Measurements from ENCODE around the gene TFAP2A. TPM values are rescaled to one million over a fixed set of nuclear protein-coding genes. Genes with fewer than 3 reads are reported as not detected.

TFAP2A gene
- polyA plus RNA-seq, 1 donor from 2014 or later, result 0.78 TPM

GRCh38 chr6:10416516-10416862, 1.6 kb upstream of the TFAP2A start:
- Histone ChIP-seq H3K9me2 (ENCODE audit: insufficient read depth, low read length) (no peaks in the 10 kb centered on the region), H3K4me2 (ENCODE audit: low read length) (no peak overlapping the region), H3K27ac (ENCODE audit: low read length) (no peak overlapping the region), H3K4me3 (ENCODE audit: low read length) (no peak overlapping the region), H4K20me1 (ENCODE audit: insufficient read depth) (no peaks in the 10 kb centered on the region), H2AFZ (ENCODE audit: low read depth, low read length) (no peak overlapping the region), H3K36me3 (ENCODE audit: insufficient read depth, low read length) (no peaks in the 10 kb centered on the region), H3K27me3 (ENCODE audit: insufficient read depth, low read depth, low read length) (peaks cover 99% of the 10 kb centered on the region), H3K9ac (ENCODE audit: low read length) (no peak overlapping the region), H3K9me3 (ENCODE audit: low read length) (no peaks in the 10 kb centered on the region), H3F3A (ENCODE audit: insufficient read depth, low read length, poor library complexity, severe bottlenecking) (no peaks in the 10 kb centered on the region), H3K79me2 (replicated peaks; ENCODE audit: insufficient read depth, low read length) (no peaks in the 10 kb centered on the region)
- TF ChIP-seq MXI1 (conservative IDR thresholded peaks at IDR 0.05; ENCODE audit: poor library complexity, severe bottlenecking) (no peak), TAF1 (IDR thresholded peaks at IDR 0.05; ENCODE audit: low read depth) (no peak)

DNA sequence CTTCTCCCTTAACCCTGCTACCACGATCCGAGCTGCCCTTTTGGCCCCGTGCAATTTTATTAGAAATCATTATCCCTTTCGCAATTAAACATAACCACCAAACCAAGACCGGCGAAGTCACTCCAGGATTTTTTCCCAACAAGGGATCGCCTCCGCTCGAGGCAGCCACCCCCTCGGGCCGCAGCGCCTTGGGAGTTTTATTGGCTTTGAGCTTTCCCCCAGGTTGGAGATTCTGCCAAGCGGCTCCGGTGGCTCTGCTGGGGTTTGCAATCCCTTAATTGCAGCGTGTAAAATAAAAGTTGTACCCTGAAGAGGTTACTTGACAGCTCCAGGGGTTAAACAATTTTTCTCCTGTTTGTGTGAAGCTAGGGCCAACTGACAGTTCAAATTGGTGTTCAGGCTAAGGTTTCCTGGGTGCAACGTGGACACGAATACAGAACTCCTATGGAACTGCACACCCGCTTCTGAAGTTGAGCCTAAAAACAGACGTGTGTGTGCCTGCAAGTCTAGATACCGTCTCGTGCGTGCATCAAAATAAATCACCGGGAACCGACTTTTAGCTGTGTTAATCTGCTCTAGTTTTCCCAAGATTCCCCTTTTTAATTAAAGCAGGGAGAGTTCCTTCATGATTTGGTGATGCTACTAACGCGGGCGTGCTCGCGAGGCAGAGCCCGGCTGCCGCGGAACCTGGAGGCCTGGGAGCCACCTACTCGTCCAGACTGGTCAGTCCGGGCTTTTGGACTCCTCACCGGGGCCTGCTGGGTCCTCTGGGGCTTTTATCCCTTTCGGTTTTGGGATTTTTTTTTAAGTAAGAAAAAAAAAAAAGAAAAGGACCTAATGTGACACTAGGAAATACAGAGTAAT, 975 bp upstream of the TFAP2A start:
- TF ChIP-seq MXI1 (conservative IDR thresholded peaks at IDR 0.05; ENCODE audit: poor library complexity, severe bottlenecking) (no peak), CTCF (IDR thresholded peaks at IDR 0.05; ENCODE audit: poor library complexity, severe bottlenecking) (no peak), EZH2 (IDR thresholded peaks at IDR 0.05; ENCODE audit: borderline replicate concordance, insufficient read depth, low read length, poor library complexity, severe bottlenecking) (peak; percentile 42)
- Histone ChIP-seq H3K27ac (ENCODE audit: low read length) (no peak overlapping the region), H3K27me3 (ENCODE audit: insufficient read depth, low read depth, low read length) (peaks cover 99% of the 10 kb centered on the region), H3K4me3 (ENCODE audit: low read length) (no peak overlapping the region), H3K9me3 (ENCODE audit: low read length) (no peaks in the 10 kb centered on the region), H3K4me2 (ENCODE audit: low read length) (no peak overlapping the region), H3K79me2 (replicated peaks; ENCODE audit: insufficient read depth, low read length) (no peaks in the 10 kb centered on the region), H3K9ac (ENCODE audit: low read length) (no peak overlapping the region), H3K9me2 (ENCODE audit: insufficient read depth, low read length) (no peaks in the 10 kb centered on the region), H3F3A (ENCODE audit: insufficient read depth, low read length, poor library complexity, severe bottlenecking) (no peaks in the 10 kb centered on the region), H2AFZ (ENCODE audit: low read depth, low read length) (no peak overlapping the region), H3K36me3 (ENCODE audit: insufficient read depth, low read length) (no peaks in the 10 kb centered on the region), H4K20me1 (ENCODE audit: insufficient read depth) (no peaks in the 10 kb centered on the region)

- Histone ChIP-seq H3K9me2 (ENCODE audit: insufficient read depth, low read length) (no peaks in the 10 kb centered on the region), H2AFZ (ENCODE audit: low read depth, low read length) (no peak overlapping the region), H3K9me3 (ENCODE audit: low read length) (peaks cover 8% of the 10 kb centered on the region), H3F3A (ENCODE audit: insufficient read depth, low read length, poor library complexity, severe bottlenecking) (no peaks in the 10 kb centered on the region), H3K27me3 (ENCODE audit: insufficient read depth, low read depth, low read length) (peaks cover 99% of the 10 kb centered on the region), H4K20me1 (ENCODE audit: insufficient read depth) (no peaks in the 10 kb centered on the region), H3K36me3 (ENCODE audit: insufficient read depth, low read length) (no peaks in the 10 kb centered on the region), H3K4me2 (ENCODE audit: low read length) (no peak overlapping the region), H3K79me2 (replicated peaks; ENCODE audit: insufficient read depth, low read length) (no peaks in the 10 kb centered on the region), H3K27ac (ENCODE audit: low read length) (no peak overlapping the region), H3K9ac (ENCODE audit: low read length) (no peak overlapping the region), H3K4me3 (ENCODE audit: low read length) (no peak overlapping the region)
- TF ChIP-seq MXI1 (conservative IDR thresholded peaks at IDR 0.05; ENCODE audit: poor library complexity, severe bottlenecking) (no peak), CTCF (IDR thresholded peaks at IDR 0.05; ENCODE audit: poor library complexity, severe bottlenecking) (no peak), EZH2 (IDR thresholded peaks at IDR 0.05; ENCODE audit: borderline replicate concordance, insufficient read depth, low read length, poor library complexity, severe bottlenecking) (peak; percentile 56), SMC3 (conservative IDR thresholded peaks at IDR 0.05; ENCODE audit: poor library complexity) (no peak), POLR2AphosphoS5 (IDR thresholded peaks at IDR 0.05) (peak; percentile 7)
- TF ChIP-seq, protein P1, sequence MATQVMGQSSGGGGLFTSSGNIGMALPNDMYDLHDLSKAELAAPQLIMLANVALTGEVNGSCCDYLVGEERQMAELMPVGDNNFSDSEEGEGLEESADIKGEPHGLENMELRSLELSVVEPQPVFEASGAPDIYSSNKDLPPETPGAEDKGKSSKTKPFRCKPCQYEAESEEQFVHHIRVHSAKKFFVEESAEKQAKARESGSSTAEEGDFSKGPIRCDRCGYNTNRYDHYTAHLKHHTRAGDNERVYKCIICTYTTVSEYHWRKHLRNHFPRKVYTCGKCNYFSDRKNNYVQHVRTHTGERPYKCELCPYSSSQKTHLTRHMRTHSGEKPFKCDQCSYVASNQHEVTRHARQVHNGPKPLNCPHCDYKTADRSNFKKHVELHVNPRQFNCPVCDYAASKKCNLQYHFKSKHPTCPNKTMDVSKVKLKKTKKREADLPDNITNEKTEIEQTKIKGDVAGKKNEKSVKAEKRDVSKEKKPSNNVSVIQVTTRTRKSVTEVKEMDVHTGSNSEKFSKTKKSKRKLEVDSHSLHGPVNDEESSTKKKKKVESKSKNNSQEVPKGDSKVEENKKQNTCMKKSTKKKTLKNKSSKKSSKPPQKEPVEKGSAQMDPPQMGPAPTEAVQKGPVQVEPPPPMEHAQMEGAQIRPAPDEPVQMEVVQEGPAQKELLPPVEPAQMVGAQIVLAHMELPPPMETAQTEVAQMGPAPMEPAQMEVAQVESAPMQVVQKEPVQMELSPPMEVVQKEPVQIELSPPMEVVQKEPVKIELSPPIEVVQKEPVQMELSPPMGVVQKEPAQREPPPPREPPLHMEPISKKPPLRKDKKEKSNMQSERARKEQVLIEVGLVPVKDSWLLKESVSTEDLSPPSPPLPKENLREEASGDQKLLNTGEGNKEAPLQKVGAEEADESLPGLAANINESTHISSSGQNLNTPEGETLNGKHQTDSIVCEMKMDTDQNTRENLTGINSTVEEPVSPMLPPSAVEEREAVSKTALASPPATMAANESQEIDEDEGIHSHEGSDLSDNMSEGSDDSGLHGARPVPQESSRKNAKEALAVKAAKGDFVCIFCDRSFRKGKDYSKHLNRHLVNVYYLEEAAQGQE (IDR thresholded peaks at IDR 0.05; ENCODE audit: borderline replicate concordance), result no peak
These were observed 780 bp downstream of the TFAP2A start for GRCh38 chr6:10413850-10414738.

Data from neural cell (in vitro differentiated cells).